ENCODE results near the gene CEP128.

Gene CEP128

GRCh38 chr14:80770114-80770908, 171.2 kb downstream of the CEP128 start:
- no peak for DNase-seq

- no peak for DNase-seq
Observed at GRCh38 chr14:80768646-80769045, 172.9 kb downstream of the CEP128 start.

GRCh38 chr14:80764921-80765507, 176.5 kb downstream of the CEP128 start:
- DNase-seq: no peak

GRCh38 chr14:80764496-80764895, 177.0 kb downstream of the CEP128 start:
- no peak for DNase-seq

GRCh38 chr14:80762641-80763228, 178.8 kb downstream of the CEP128 start:
- DNase-seq: no peak

- DNase-seq: no peak
Observed at GRCh38 chr14:80754696-80755095, 186.8 kb downstream of the CEP128 start.

GRCh38 chr14:80751285-80751684, 190.3 kb downstream of the CEP128 start:
- no peak for DNase-seq

GRCh38 chr14:80726211-80726610, 215.3 kb downstream of the CEP128 start:
- no peak for DNase-seq

GRCh38 chr14:80718940-80719339, 222.6 kb downstream of the CEP128 start:
- no peak for DNase-seq

- no peak for DNase-seq
Observed at GRCh38 chr14:80714474-80714873, 227.1 kb downstream of the CEP128 start.

GRCh38 chr14:80713076-80713850, 228.3 kb downstream of the CEP128 start:
- DNase-seq: no peak

GRCh38 chr14:80705241-80705980, 236.1 kb downstream of the CEP128 start:
- no peak for DNase-seq

GRCh38 chr14:80700601-80701000, 240.9 kb downstream of the CEP128 start:
- no peak for DNase-seq

GRCh38 chr14:80699861-80700260, 241.7 kb downstream of the CEP128 start:
- no peak for DNase-seq

- DNase-seq: no peak
Observed at GRCh38 chr14:80698974-80699373, 242.6 kb downstream of the CEP128 start.

GRCh38 chr14:80695869-80696268, 245.7 kb downstream of the CEP128 start:
- DNase-seq: no peak

GRCh38 chr14:80692903-80693302, 248.6 kb downstream of the CEP128 start:
- no peak for DNase-seq

- DNase-seq: no peak
Observed at GRCh38 chr14:80681651-80682050, 259.9 kb downstream of the CEP128 start.

- no peak for DNase-seq
Observed at GRCh38 chr14:80679273-80679672, 262.3 kb downstream of the CEP128 start.

- DNase-seq: no peak
Observed at GRCh38 chr14:80678436-80678835, 263.1 kb downstream of the CEP128 start.

GRCh38 chr14:80669426-80669825, 272.1 kb downstream of the CEP128 start:
- no peak for DNase-seq

GRCh38 chr14:80664576-80664975, 277.0 kb downstream of the CEP128 start:
- no peak for DNase-seq

- DNase-seq: no peak
Observed at GRCh38 chr14:80663541-80663940, 278.0 kb downstream of the CEP128 start.

Data from inflammatory macrophage (primary cell).